ENCODE data around the gene GCK. TPM values are rescaled to one million over a fixed set of nuclear protein-coding genes. Genes with fewer than 3 reads are reported as not detected.
"Not testable (repeated sequence)": the region's sequence is repeated elsewhere in the genome, so short reads cannot be mapped to it uniquely, and the experiment has no call there.

GCK gene
- polyA plus RNA-seq, 4 donors = 0.85 to 1.1 TPM; not detected in 2

- Histone ChIP-seq H3K4me3 (ENCODE audit: low read depth in 1 of 3, low read length in 3 of 3) (peak overlapping the region; percentile 83 to 94 (median 85)), H3K4me1 (ENCODE audit: control insufficient read depth in 3 of 3, insufficient read depth in 2 of 3, low read depth in 1 of 3, low read length in 2 of 3) (peaks cover 4 to 17% (median 7%) of the 10 kb centered on the region in 3 donors), H3K27me3 (ENCODE audit: control insufficient read depth in 3 of 3, insufficient read depth in 3 of 3, low read length in 3 of 3) (peaks cover 0 to 5% (median 3%) of the 10 kb centered on the region in 3 donors), H3K9me3 (ENCODE audit: control insufficient read depth in 2 of 2, insufficient read depth in 1 of 2, low read depth in 1 of 2, low read length in 1 of 2) (no peaks in the 10 kb centered on the region), H3K36me3 (ENCODE audit: control insufficient read depth in 3 of 3, insufficient read depth in 2 of 3, low read depth in 1 of 3, low read length in 3 of 3) (peaks cover 5 to 14% (median 6%) of the 10 kb centered on the region in 3 donors), H3K27ac (ENCODE audit: low read depth in 1 of 3, low read length in 2 of 3) (no peak overlapping the region)
- no peak for FAIRE-seq
- 24 to 36% (median 28%) methylated on average over 8 of the region's 8 CpGs for WGBS, 3 donors
- DNase-seq = no peak
Measured at GRCh38 chr7:44201813-44202212, 12.6 kb upstream of the GCK start.

GRCh38 chr7:44200699-44201461 lies 11.6 kb upstream of the GCK start, which contains the start of gene YKT6:
Gene YKT6, plus strand, starts transcription at chr7:44200978. Its CDS starts 158 bp downstream, at chr7:44201136.
- WGBS, 3 donors = 0 to 1% (median 0%) methylated on average over 48 to 58 of the region's 58 CpGs
- peak within 1 kb of the TSS; percentile 83 to 94 (median 85) for H3K4me3 ChIP-seq (ENCODE audit: low read depth in 1 of 3, low read length in 3 of 3)
- FAIRE-seq = no peak
- no peaks in the 10 kb centered on the region for H3K9me3 ChIP-seq (ENCODE audit: control insufficient read depth in 2 of 2, insufficient read depth in 1 of 2, low read depth in 1 of 2, low read length in 1 of 2)
- H3K4me1 ChIP-seq (ENCODE audit: control insufficient read depth in 3 of 3, insufficient read depth in 2 of 3, low read depth in 1 of 3, low read length in 2 of 3) = peaks cover 4 to 17% (median 7%) of the 10 kb centered on the region in 3 donors
- peaks cover 0 to 5% (median 3%) of the 10 kb centered on the region in 3 donors for H3K27me3 ChIP-seq (ENCODE audit: control insufficient read depth in 3 of 3, insufficient read depth in 3 of 3, low read length in 3 of 3)
- peak; percentile 98 for DNase-seq
- peaks cover 2 to 6% (median 6%) of the 10 kb centered on the region in 3 donors for H3K36me3 ChIP-seq (ENCODE audit: control insufficient read depth in 3 of 3, insufficient read depth in 2 of 3, low read depth in 1 of 3, low read length in 3 of 3)
- peak within 1 kb of the TSS; percentile 63 to 88 (median 73) for H3K27ac ChIP-seq (ENCODE audit: low read depth in 1 of 3, low read length in 2 of 3)

GRCh38 chr7:44200163-44200562 lies 10.9 kb upstream of the GCK start:
- H3K4me1 ChIP-seq (ENCODE audit: control insufficient read depth in 3 of 3, insufficient read depth in 2 of 3, low read depth in 1 of 3, low read length in 2 of 3) = peaks cover 4 to 16% (median 7%) of the 10 kb centered on the region in 3 donors
- H3K9me3 ChIP-seq (ENCODE audit: control insufficient read depth in 2 of 2, insufficient read depth in 1 of 2, low read depth in 1 of 2, low read length in 1 of 2); H3K4me3 ChIP-seq (ENCODE audit: low read depth in 1 of 3, low read length in 3 of 3); FAIRE-seq; DNase-seq; H3K27me3 ChIP-seq (ENCODE audit: control insufficient read depth in 3 of 3, insufficient read depth in 3 of 3, low read length in 3 of 3); H3K36me3 ChIP-seq (ENCODE audit: control insufficient read depth in 3 of 3, insufficient read depth in 2 of 3, low read depth in 1 of 3, low read length in 3 of 3); H3K27ac ChIP-seq (ENCODE audit: low read depth in 1 of 3, low read length in 2 of 3): not testable (repeated sequence)
- 50 to 75% methylated on average over 2 of the region's 3 CpGs; no CpG with 5 or more reads in 1 of the 3 donors for WGBS, 3 donors

- peaks cover 0 to 7% (median 3%) of the 10 kb centered on the region in 3 donors for H3K27me3 ChIP-seq (ENCODE audit: control insufficient read depth in 3 of 3, insufficient read depth in 3 of 3, low read length in 3 of 3)
- peaks cover 0 to 4% (median 0%) of the 10 kb centered on the region in 3 donors for H3K4me1 ChIP-seq (ENCODE audit: control insufficient read depth in 3 of 3, insufficient read depth in 2 of 3, low read depth in 1 of 3, low read length in 2 of 3)
- DNase-seq = no peak
- no peak overlapping the region for H3K27ac ChIP-seq (ENCODE audit: low read depth in 1 of 3, low read length in 2 of 3)
- H3K4me3 ChIP-seq (ENCODE audit: low read depth in 1 of 3, low read length in 3 of 3) = no peak overlapping the region
- 72 to 86% (median 81%) methylated on average over 7 of the region's 7 CpGs for WGBS, 3 donors
- no peak for FAIRE-seq
- no peaks in the 10 kb centered on the region for H3K9me3 ChIP-seq (ENCODE audit: control insufficient read depth in 2 of 2, insufficient read depth in 1 of 2, low read depth in 1 of 2, low read length in 1 of 2)
- H3K36me3 ChIP-seq (ENCODE audit: control insufficient read depth in 3 of 3, insufficient read depth in 2 of 3, low read depth in 1 of 3, low read length in 3 of 3) = no peaks in the 10 kb centered on the region
Measured at GRCh38 chr7:44197474-44197873, 8.2 kb upstream of the GCK start.

GRCh38 chr7:44196450-44196872 lies 7.2 kb upstream of the GCK start:
- no peaks in the 10 kb centered on the region for H3K9me3 ChIP-seq (ENCODE audit: control insufficient read depth in 2 of 2, insufficient read depth in 1 of 2, low read depth in 1 of 2, low read length in 1 of 2)
- no peaks in the 10 kb centered on the region for H3K4me1 ChIP-seq (ENCODE audit: control insufficient read depth in 3 of 3, insufficient read depth in 2 of 3, low read depth in 1 of 3, low read length in 2 of 3)
- 34 to 46% (median 39%) methylated on average over 3 of the region's 3 CpGs for WGBS, 3 donors
- no peak for FAIRE-seq
- H3K4me3 ChIP-seq (ENCODE audit: low read depth in 1 of 3, low read length in 3 of 3) = no peak overlapping the region
- peak; percentile 32 to 52 for DNase-seq
- peaks cover 0 to 7% (median 3%) of the 10 kb centered on the region in 3 donors for H3K27me3 ChIP-seq (ENCODE audit: control insufficient read depth in 3 of 3, insufficient read depth in 3 of 3, low read length in 3 of 3)
- no peak overlapping the region for H3K27ac ChIP-seq (ENCODE audit: low read depth in 1 of 3, low read length in 2 of 3)
- no peaks in the 10 kb centered on the region for H3K36me3 ChIP-seq (ENCODE audit: control insufficient read depth in 3 of 3, insufficient read depth in 2 of 3, low read depth in 1 of 3, low read length in 3 of 3)

GRCh38 chr7:44195889-44196288 lies 6.7 kb upstream of the GCK start:
- WGBS, 3 donors = 32 to 63% (median 56%) methylated on average over 1 of the region's 1 CpG
- no peak for FAIRE-seq
- peaks cover 0 to 7% (median 0%) of the 10 kb centered on the region in 3 donors for H3K27me3 ChIP-seq (ENCODE audit: control insufficient read depth in 3 of 3, insufficient read depth in 3 of 3, low read length in 3 of 3)
- H3K4me3 ChIP-seq (ENCODE audit: low read depth in 1 of 3, low read length in 3 of 3) = no peak overlapping the region
- H3K36me3 ChIP-seq (ENCODE audit: control insufficient read depth in 3 of 3, insufficient read depth in 2 of 3, low read depth in 1 of 3, low read length in 3 of 3) = no peaks in the 10 kb centered on the region
- no peaks in the 10 kb centered on the region for H3K4me1 ChIP-seq (ENCODE audit: control insufficient read depth in 3 of 3, insufficient read depth in 2 of 3, low read depth in 1 of 3, low read length in 2 of 3)
- H3K9me3 ChIP-seq (ENCODE audit: control insufficient read depth in 2 of 2, insufficient read depth in 1 of 2, low read depth in 1 of 2, low read length in 1 of 2) = no peaks in the 10 kb centered on the region
- no peak for DNase-seq
- H3K27ac ChIP-seq (ENCODE audit: low read depth in 1 of 3, low read length in 2 of 3) = no peak overlapping the region

GRCh38 chr7:44194562-44195145 lies 5.4 kb upstream of the GCK start:
- Histone ChIP-seq H3K36me3 (ENCODE audit: control insufficient read depth in 3 of 3, insufficient read depth in 2 of 3, low read depth in 1 of 3, low read length in 3 of 3) (no peaks in the 10 kb centered on the region), H3K4me1 (ENCODE audit: control insufficient read depth in 3 of 3, insufficient read depth in 2 of 3, low read depth in 1 of 3, low read length in 2 of 3) (no peaks in the 10 kb centered on the region), H3K27ac (ENCODE audit: low read depth in 1 of 3, low read length in 2 of 3) (no peak overlapping the region), H3K9me3 (ENCODE audit: control insufficient read depth in 2 of 2, insufficient read depth in 1 of 2, low read depth in 1 of 2, low read length in 1 of 2) (no peaks in the 10 kb centered on the region), H3K4me3 (ENCODE audit: low read depth in 1 of 3, low read length in 3 of 3) (no peak overlapping the region), H3K27me3 (ENCODE audit: control insufficient read depth in 3 of 3, insufficient read depth in 3 of 3, low read length in 3 of 3) (peaks cover 0 to 7% (median 0%) of the 10 kb centered on the region in 3 donors)
- no peak for DNase-seq
- no peak for FAIRE-seq
- 78 to 89% (median 82%) methylated on average over 3 of the region's 3 CpGs for WGBS, 3 donors

- 53 to 59% (median 54%) methylated on average over 2 of the region's 2 CpGs for WGBS, 3 donors
- Histone ChIP-seq H3K4me1 (ENCODE audit: control insufficient read depth in 3 of 3, insufficient read depth in 2 of 3, low read depth in 1 of 3, low read length in 2 of 3) (no peaks in the 10 kb centered on the region), H3K36me3 (ENCODE audit: control insufficient read depth in 3 of 3, insufficient read depth in 2 of 3, low read depth in 1 of 3, low read length in 3 of 3) (no peaks in the 10 kb centered on the region), H3K27me3 (ENCODE audit: control insufficient read depth in 3 of 3, insufficient read depth in 3 of 3, low read length in 3 of 3) (peaks cover 0 to 7% (median 0%) of the 10 kb centered on the region in 3 donors), H3K4me3 (ENCODE audit: low read depth in 1 of 3, low read length in 3 of 3) (no peak overlapping the region), H3K27ac (ENCODE audit: low read depth in 1 of 3, low read length in 2 of 3) (no peak overlapping the region), H3K9me3 (ENCODE audit: control insufficient read depth in 2 of 2, insufficient read depth in 1 of 2, low read depth in 1 of 2, low read length in 1 of 2) (no peaks in the 10 kb centered on the region)
- FAIRE-seq (no peak), DNase-seq (no peak)
Measured at GRCh38 chr7:44194069-44194468, 4.8 kb upstream of the GCK start.
